Measurements from ENCODE around the gene CDH13.

Gene CDH13

DNA sequence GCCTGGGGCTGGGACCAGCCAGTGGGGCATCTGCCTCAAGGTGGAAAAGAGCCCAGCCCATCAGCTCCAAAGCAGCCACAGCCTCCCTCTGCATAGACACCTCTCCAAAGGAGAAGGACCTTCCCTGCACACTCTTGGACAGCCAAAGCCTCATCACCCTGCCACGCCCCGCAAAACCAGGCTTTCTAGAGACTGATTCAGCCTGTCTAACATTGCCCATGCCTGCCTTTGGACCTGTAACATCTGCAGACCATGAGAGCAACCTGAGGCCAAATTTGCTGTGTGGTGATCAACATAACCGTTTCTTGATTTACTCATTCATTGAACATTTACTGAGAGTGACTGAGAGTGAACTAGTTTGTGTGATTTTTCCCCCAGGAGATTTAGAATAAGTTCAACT lies 961.3 kb downstream of the CDH13 start:
- H3K4me3 ChIP-seq (replicated peaks; ENCODE audit: low read depth, low read length) = no peak overlapping the region
- TF ChIP-seq, protein P1, sequence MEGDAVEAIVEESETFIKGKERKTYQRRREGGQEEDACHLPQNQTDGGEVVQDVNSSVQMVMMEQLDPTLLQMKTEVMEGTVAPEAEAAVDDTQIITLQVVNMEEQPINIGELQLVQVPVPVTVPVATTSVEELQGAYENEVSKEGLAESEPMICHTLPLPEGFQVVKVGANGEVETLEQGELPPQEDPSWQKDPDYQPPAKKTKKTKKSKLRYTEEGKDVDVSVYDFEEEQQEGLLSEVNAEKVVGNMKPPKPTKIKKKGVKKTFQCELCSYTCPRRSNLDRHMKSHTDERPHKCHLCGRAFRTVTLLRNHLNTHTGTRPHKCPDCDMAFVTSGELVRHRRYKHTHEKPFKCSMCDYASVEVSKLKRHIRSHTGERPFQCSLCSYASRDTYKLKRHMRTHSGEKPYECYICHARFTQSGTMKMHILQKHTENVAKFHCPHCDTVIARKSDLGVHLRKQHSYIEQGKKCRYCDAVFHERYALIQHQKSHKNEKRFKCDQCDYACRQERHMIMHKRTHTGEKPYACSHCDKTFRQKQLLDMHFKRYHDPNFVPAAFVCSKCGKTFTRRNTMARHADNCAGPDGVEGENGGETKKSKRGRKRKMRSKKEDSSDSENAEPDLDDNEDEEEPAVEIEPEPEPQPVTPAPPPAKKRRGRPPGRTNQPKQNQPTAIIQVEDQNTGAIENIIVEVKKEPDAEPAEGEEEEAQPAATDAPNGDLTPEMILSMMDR (IDR thresholded peaks at IDR 0.05; ENCODE audit: low read length, missing control alignments) = no peak
- DNase-seq (ENCODE audit: low read depth) = no peak

GRCh38 chr16:83589576-83589975 lies 962.8 kb downstream of the CDH13 start:
- TF ChIP-seq, protein P1 (IDR thresholded peaks at IDR 0.05; ENCODE audit: low read length, missing control alignments) = no peak
- H3K4me3 ChIP-seq (replicated peaks; ENCODE audit: low read depth, low read length) = no peak overlapping the region
- DNase-seq (ENCODE audit: low read depth) = no peak

GRCh38 chr16:83592778-83593177 lies 966.0 kb downstream of the CDH13 start:
- H3K4me3 ChIP-seq (replicated peaks; ENCODE audit: low read depth, low read length) = no peak overlapping the region
- TF ChIP-seq, protein P1 (IDR thresholded peaks at IDR 0.05; ENCODE audit: low read length, missing control alignments) = no peak
- no peak for DNase-seq (ENCODE audit: low read depth)

DNA sequence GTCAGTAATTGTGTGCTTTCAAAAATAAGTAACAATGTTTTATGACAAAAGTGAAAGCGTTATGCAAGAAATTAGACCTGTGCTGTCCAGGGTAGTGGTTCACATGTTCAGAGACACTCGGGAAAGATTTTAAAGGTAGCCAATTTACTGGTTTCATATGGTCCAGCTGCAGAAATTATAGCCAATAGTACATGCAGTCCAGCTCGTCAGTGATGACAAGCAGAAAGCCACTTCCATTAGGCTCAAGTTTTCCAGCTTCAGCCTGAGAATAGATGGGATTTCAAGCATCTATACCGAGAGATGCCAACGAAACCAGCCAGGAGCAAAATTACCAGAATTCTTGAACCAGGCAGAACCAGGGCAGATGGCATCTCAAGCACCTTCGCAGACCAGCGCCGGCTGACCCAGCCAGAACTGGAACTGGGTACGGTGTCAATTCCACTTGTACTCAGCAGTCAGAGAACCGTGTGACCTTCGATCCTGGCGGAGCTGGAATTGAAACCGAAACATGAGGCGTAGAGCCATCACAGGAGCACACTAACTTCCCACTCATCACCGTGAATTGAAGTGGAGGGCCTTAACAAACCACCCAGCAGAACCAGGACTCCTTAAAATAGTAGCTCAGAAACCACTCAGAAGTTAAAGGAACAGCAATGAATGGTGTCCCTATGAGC lies 973.2 kb downstream of the CDH13 start:
- TF ChIP-seq, protein P1 (IDR thresholded peaks at IDR 0.05; ENCODE audit: low read length, missing control alignments) = no peak
- no peak for DNase-seq (ENCODE audit: low read depth)
- H3K4me3 ChIP-seq (replicated peaks; ENCODE audit: low read depth, low read length) = no peak overlapping the region

DNA sequence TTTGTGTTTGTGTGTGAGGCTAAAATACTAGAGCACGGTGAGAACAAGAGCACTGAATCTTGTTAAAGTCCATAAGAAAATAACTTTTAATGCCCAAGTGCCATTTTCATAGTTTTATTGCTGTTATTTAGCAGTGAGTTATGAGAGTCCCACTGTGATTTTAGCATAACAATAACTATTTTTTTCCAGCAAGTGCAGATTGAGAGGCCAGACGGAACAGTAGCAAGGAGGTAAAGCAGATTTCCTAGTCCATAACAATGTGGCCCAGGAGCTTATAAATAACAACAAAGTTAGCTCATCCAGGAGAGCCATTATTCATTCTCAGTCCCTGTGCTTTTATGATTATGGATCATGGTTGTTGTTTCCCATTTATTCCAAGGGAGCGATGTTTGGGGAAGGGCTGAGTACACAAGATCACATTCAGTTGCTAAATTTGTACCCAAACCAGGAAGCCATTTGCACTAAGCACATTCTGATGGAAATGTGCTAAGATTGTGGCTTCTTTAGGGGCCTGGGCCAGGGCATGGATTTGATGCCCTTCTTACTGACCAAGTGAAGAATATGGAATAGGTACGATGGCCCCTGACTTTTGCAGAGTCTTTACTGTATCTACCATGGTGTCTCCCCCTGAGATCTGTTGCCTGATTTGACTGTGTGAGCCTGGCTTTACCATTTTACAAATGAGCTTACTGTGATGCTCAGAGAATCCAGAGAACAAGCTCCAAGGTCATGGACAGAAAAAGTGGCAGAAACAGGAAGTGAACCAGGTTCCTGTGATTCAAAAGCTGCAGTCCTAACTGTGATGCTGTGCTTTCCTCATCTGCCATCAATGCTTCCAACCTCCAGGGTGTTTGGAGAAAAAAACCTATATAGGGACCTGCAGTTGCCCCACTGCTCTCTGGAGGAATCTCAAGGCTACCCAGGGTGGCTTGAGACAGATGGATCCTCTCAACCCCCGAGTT lies 976.3 kb downstream of the CDH13 start:
- H3K4me3 ChIP-seq (replicated peaks; ENCODE audit: low read depth, low read length) = no peak overlapping the region
- no peak for DNase-seq (ENCODE audit: low read depth)
- TF ChIP-seq, protein P1 (IDR thresholded peaks at IDR 0.05; ENCODE audit: low read length, missing control alignments) = no peak

DNA sequence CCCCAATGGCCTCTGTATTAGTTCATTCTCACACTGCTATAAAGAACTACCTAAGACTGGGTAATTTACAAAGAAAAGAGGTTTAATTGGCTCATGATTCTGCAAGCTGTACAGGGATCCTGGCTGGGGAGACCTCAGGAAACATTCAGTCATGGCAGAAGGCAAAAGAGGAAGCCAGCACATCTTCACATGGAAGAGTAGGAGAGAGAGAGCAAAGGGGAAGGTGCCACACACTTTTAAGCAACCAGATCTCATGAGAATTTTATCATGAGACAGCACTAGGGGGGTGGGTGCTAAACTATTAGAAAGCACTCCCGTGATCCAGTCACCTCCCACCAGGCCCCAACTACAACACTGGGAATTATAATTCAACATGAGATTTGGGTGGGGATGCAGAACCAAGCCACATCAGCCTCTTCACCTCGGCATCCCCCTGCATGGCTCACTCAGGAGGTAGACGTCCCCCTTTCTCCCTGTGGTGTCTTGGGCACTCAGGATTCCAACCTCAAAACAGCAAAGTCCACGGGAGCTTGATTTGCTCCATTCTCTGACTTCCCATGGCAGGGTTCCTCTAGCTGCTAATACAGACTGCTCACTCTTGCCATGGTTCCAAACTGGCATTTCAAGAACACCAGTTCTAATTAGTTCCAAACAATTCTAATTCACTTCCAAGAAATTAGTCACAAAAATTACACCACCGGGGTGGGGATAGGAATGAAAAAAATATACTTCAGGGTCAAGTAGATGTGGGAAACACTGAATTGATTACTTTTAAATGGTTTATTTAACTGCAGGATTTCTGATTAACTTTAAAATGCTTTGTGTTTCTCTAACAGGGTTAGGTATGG lies 977.2 kb downstream of the CDH13 start:
- DNase-seq (ENCODE audit: low read depth) = no peak
- TF ChIP-seq, protein P1 (IDR thresholded peaks at IDR 0.05; ENCODE audit: low read length, missing control alignments) = no peak
- H3K4me3 ChIP-seq (replicated peaks; ENCODE audit: low read depth, low read length) = no peak overlapping the region

Measured in fibroblast of pulmonary artery (primary cell).